Measurements from ENCODE around the gene DNMT3A. TPM values are rescaled to one million over a fixed set of nuclear protein-coding genes. Genes with fewer than 3 reads are reported as not detected.

Gene DNMT3A
- total RNA-seq, 1 experiment from 2014 or later: 12.2 TPM

DNA sequence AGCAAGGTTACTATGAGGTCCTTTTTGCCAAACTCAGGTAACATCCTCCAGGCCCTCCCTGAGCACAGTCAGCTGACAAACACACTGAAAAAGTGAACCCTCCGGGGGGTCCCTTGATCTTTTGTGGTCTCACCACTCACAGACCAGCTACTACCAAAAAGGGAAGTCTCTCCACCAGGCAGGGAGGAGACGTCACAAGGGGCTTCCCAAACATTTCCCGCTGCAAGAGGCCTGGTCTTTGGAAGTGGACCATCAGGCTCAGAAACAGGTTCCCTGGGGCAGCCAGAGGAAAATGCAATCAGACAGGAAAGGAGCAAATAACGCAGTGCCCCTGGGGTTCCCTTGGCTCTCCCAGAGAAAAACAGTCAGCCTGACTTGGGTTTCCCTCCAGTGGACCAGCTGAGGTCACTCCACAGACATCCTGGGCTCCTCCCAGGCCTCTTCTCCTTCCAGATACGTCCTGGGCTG lies 134.6 kb downstream of the DNMT3A start:
- Histone ChIP-seq H3K9me3 (ENCODE audit: low read length) (no peaks in the 10 kb centered on the region), H3K4me3 (ENCODE audit: low read length) (no peak overlapping the region), H3K4me2 (ENCODE audit: low read length) (no peak overlapping the region), H3K27me3 (ENCODE audit: low read length) (no peaks in the 10 kb centered on the region), H2AFZ (ENCODE audit: low read length) (no peak overlapping the region), H3K79me2 (ENCODE audit: low read length) (no peaks in the 10 kb centered on the region), H3K9me2 (replicated peaks; ENCODE audit: low read length) (no peaks in the 10 kb centered on the region), H3K36me3 (ENCODE audit: low read depth, low read length) (no peaks in the 10 kb centered on the region), H3K27ac (ENCODE audit: low read length) (no peak overlapping the region), H4K20me1 (ENCODE audit: low read length) (no peaks in the 10 kb centered on the region), H3K9ac (ENCODE audit: low read length) (no peak overlapping the region), H3F3A (ENCODE audit: low read length, unreplicated experiment) (no peaks in the 10 kb centered on the region), H3K4me1 (ENCODE audit: insufficient read depth, low read length) (no peaks in the 10 kb centered on the region)
- ChIA-PET POLR2A (ENCODE audit: unreplicated experiment) (no interaction called here), CTCF (no interaction called here)
- intact Hi-C loops (cut with micrococcal nuclease): no loop called here
- no peak for DNase-seq
- ATAC-seq: no peak
- TF ChIP-seq EZH2phosphoT487 (IDR thresholded peaks at IDR 0.05; ENCODE audit: borderline replicate concordance, low read length) (no peak), EZH2 (IDR thresholded peaks at IDR 0.05; ENCODE audit: low read length, unreplicated experiment) (no peak)
- TF ChIP-seq, protein P1, sequence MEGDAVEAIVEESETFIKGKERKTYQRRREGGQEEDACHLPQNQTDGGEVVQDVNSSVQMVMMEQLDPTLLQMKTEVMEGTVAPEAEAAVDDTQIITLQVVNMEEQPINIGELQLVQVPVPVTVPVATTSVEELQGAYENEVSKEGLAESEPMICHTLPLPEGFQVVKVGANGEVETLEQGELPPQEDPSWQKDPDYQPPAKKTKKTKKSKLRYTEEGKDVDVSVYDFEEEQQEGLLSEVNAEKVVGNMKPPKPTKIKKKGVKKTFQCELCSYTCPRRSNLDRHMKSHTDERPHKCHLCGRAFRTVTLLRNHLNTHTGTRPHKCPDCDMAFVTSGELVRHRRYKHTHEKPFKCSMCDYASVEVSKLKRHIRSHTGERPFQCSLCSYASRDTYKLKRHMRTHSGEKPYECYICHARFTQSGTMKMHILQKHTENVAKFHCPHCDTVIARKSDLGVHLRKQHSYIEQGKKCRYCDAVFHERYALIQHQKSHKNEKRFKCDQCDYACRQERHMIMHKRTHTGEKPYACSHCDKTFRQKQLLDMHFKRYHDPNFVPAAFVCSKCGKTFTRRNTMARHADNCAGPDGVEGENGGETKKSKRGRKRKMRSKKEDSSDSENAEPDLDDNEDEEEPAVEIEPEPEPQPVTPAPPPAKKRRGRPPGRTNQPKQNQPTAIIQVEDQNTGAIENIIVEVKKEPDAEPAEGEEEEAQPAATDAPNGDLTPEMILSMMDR (conservative IDR thresholded peaks at IDR 0.05; ENCODE audit: low read depth, low read length): no peak
- BruUV-seq (replicated peaks): no TSS peak

DNA sequence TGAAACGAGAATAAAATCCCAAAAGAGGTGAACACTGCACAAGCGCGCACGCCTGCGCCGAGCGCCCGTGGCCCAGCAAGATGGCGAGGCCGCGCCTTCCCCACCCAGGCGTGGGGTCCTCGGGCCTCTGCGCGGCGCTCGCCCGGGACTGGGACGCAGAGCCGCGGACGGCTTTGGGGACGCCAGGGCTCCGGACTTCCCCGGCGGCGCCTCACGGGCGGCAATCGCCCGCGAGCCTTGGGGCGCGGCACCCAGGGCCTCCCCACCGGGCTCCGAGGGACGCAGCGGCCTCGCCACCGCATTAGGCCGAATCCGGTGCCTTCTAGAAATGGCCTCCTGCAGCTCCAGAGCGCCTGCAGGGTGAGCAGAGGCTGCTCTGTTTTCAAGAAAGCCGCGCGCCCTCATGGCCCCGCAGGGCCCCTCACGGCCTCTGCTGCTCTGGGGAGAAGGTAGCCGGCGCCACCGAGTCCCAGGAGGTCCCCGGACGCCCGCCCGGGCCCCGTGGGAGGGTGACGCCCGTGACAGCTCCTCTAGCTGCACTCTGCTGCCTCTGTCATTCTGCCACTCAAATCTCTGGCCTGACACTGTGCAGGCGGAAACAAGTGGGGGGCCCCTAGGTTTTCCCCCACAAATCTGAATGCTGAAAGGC lies 137.4 kb downstream of the DNMT3A start:
- Histone ChIP-seq H3K4me3 (ENCODE audit: low read length) (no peak overlapping the region), H3K9me3 (ENCODE audit: low read length) (no peaks in the 10 kb centered on the region), H3K27me3 (ENCODE audit: low read length) (no peaks in the 10 kb centered on the region), H4K20me1 (ENCODE audit: low read length) (no peaks in the 10 kb centered on the region), H2AFZ (ENCODE audit: low read length) (no peak overlapping the region), H3K36me3 (ENCODE audit: low read depth, low read length) (no peaks in the 10 kb centered on the region), H3K27ac (ENCODE audit: low read length) (no peak overlapping the region), H3K9ac (ENCODE audit: low read length) (no peak overlapping the region), H3K79me2 (ENCODE audit: low read length) (no peaks in the 10 kb centered on the region), H3K4me2 (ENCODE audit: low read length) (no peak overlapping the region), H3K9me2 (replicated peaks; ENCODE audit: low read length) (no peaks in the 10 kb centered on the region), H3K4me1 (ENCODE audit: insufficient read depth, low read length) (no peaks in the 10 kb centered on the region), H3F3A (ENCODE audit: low read length, unreplicated experiment) (no peaks in the 10 kb centered on the region)
- intact Hi-C loops (cut with micrococcal nuclease): no loop called here
- DNase-seq (no peak), ATAC-seq (no peak)
- TF ChIP-seq EZH2phosphoT487 (IDR thresholded peaks at IDR 0.05; ENCODE audit: borderline replicate concordance, low read length) (no peak), EZH2 (IDR thresholded peaks at IDR 0.05; ENCODE audit: low read length, unreplicated experiment) (no peak)
- TF ChIP-seq, protein P1 (conservative IDR thresholded peaks at IDR 0.05; ENCODE audit: low read depth, low read length): no peak
- no TSS peak for BruUV-seq (replicated peaks)
- CTCF ChIA-PET: no interaction called here
- POLR2A ChIA-PET (ENCODE audit: unreplicated experiment): no interaction called here

DNA sequence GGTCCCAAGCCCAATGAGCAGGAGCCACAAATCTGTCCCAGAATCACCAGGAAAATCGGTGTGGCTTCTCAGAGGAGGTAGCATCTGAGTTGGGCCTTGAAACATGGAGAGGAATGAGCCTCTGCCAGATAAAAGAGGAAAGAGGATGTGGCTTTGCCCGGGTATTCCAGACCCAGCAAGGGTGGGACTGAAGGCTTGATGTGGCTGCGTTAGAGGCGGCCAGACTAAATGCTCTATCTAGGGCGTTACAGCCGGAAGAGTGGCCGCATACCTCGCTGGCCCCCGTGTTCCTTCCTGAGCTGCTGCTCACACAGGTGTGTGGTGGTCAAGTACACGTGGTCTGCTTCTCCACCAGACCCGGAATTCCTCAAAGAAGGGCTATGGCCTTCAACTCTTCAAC lies 139.4 kb downstream of the DNMT3A start:
- Histone ChIP-seq H3K9me2 (replicated peaks; ENCODE audit: low read length) (no peaks in the 10 kb centered on the region), H3K9ac (ENCODE audit: low read length) (no peak overlapping the region), H3K4me1 (ENCODE audit: insufficient read depth, low read length) (no peaks in the 10 kb centered on the region), H3K4me3 (ENCODE audit: low read length) (no peak overlapping the region), H3F3A (ENCODE audit: low read length, unreplicated experiment) (no peaks in the 10 kb centered on the region), H3K27me3 (ENCODE audit: low read length) (no peaks in the 10 kb centered on the region), H3K27ac (ENCODE audit: low read length) (no peak overlapping the region), H2AFZ (ENCODE audit: low read length) (no peak overlapping the region), H3K79me2 (ENCODE audit: low read length) (no peaks in the 10 kb centered on the region), H4K20me1 (ENCODE audit: low read length) (no peaks in the 10 kb centered on the region), H3K4me2 (ENCODE audit: low read length) (no peak overlapping the region), H3K36me3 (ENCODE audit: low read depth, low read length) (no peaks in the 10 kb centered on the region), H3K9me3 (ENCODE audit: low read length) (no peaks in the 10 kb centered on the region)
- TF ChIP-seq EZH2phosphoT487 (IDR thresholded peaks at IDR 0.05; ENCODE audit: borderline replicate concordance, low read length) (no peak), EZH2 (IDR thresholded peaks at IDR 0.05; ENCODE audit: low read length, unreplicated experiment) (no peak)
- TF ChIP-seq, protein P1 (conservative IDR thresholded peaks at IDR 0.05; ENCODE audit: low read depth, low read length): no peak
- CTCF ChIA-PET: no interaction called here
- ATAC-seq (no peak), DNase-seq (no peak)
- BruUV-seq (replicated peaks): no TSS peak
- intact Hi-C loops (cut with micrococcal nuclease): no loop called here
- POLR2A ChIA-PET (ENCODE audit: unreplicated experiment): no interaction called here

Measured in PC-3 (cell line).